ENCODE measurements around the gene CLEC9A.

The CLEC9A gene

DNA sequence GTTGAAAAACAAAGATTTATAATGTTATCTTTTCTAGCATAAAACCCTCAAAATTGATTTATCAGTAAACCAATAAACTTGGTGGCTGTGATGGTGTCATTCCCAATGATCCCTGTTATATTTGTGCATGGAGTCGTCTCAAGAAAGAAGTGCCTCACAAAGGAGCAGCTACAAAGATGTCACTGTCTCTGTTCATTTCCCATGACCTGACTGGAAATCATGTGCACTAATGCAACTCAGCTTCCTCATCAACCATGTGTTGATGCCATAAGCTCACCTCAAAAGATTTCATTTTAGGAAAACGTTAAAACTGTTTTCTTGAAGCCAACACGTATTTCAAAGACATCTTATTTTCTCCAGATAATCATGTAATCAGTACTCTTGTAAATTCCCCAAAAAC is 39.5 kb downstream of the CLEC9A start:
- no peak for DNase-seq (ENCODE audit: low read depth)
- TF ChIP-seq CTCF (IDR thresholded peaks at IDR 0.05; ENCODE audit: control insufficient read depth, extremely low read depth, insufficient read depth), result no peak
- H3K4me3 ChIP-seq (ENCODE audit: low read depth, low read length), result no peak overlapping the region

DNA sequence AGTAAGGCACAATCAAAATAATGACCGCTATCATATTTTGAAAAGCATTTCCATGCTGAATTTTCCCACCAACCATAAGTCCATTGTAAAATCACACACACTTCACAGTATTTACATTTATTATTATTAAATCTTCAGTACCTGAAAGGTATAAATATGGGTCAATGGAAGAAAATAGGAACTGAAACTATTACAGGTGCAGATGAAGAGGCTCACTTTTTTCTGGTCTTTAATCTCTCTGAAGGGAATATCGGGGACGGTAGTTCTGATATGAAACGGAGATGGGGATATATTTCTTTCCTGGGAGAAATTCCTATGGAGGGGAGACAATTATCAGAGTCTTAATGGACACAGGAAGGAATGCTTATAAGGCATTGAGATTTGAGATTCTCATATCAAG is 39.9 kb downstream of the CLEC9A start:
- no peak for DNase-seq (ENCODE audit: low read depth)
- H3K4me3 ChIP-seq (ENCODE audit: low read depth, low read length), result no peak overlapping the region
- TF ChIP-seq CTCF (IDR thresholded peaks at IDR 0.05; ENCODE audit: control insufficient read depth, extremely low read depth, insufficient read depth), result no peak

DNA sequence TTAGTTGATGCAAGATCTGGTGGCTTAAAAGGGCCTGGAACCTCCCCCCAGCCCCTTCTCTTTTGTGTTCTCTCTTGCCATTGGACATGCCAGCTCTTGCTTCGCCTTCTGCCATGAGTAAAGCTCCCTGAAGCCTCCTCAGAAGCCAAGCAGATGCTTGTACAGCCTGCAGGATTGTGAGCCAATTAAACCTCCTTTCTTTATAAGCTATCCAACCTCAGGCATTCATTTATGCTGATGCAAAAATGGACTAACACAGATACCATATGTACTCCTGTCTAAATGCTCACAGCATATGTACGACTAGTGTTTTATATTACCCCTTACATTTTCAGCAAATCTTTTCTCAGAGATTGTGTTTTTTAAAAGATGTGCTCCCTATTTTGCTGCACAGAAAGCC is 41.6 kb downstream of the CLEC9A start:
- TF ChIP-seq CTCF (IDR thresholded peaks at IDR 0.05; ENCODE audit: control insufficient read depth, extremely low read depth, insufficient read depth), result no peak
- DNase-seq (ENCODE audit: low read depth), result no peak
- H3K4me3 ChIP-seq (ENCODE audit: low read depth, low read length), result no peak overlapping the region

DNA sequence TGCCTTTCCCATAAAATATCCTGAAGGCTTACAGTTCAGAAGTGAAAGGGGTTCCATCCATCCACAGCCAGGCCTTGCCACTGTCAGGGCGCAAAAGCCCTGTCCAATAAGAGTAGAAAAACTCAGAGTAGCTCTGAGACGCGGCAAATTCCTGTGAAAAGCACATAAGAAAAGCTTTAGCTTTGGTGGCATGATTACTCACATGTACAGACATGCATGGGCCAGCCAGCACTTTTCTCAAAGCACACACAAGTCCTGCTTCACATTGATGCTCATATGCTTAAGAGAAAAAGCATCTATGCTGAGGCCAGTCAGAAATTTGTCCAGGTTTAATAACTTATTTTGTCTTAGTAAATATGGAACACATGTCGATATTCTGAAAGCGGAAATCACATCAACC is 42.8 kb downstream of the CLEC9A start:
- no peak for TF ChIP-seq CTCF (IDR thresholded peaks at IDR 0.05; ENCODE audit: control insufficient read depth, extremely low read depth, insufficient read depth)

GRCh38 chr12:10075451-10075850 is 45.0 kb downstream of the CLEC9A start:
- TF ChIP-seq CTCF (IDR thresholded peaks at IDR 0.05; ENCODE audit: control insufficient read depth, extremely low read depth, insufficient read depth), result no peak
- no peak overlapping the region for H3K4me3 ChIP-seq (ENCODE audit: low read depth, low read length)
- DNase-seq (ENCODE audit: low read depth), result no peak

More for the DNA sequence above, 42.8 kb downstream of the CLEC9A start:
- no peak for DNase-seq (ENCODE audit: low read depth)
- H3K4me3 ChIP-seq (ENCODE audit: low read depth, low read length), result no peak overlapping the region

- TF ChIP-seq CTCF (IDR thresholded peaks at IDR 0.05; ENCODE audit: control insufficient read depth, extremely low read depth, insufficient read depth), result no peak
Measured at GRCh38 chr12:10082117-10082874, 51.8 kb downstream of the CLEC9A start.

DNA sequence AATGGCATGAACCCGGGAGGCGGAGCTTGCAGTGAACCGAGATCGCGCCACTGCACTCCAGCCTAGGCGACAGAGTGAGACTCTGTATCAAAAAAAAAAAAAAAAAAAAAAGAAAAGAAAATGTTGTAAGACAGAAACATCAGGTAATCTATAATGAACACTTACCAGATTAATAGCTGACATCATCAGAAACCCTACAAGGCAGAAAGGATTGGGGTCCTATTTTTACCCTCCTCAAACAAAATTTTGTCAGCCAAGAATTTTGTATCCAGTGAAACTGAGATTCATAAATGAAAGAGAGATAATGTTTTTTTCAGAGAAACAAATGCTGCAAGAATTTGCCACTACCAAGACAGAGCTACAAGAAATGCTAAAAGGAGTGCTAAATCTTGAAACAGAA is 54.3 kb downstream of the CLEC9A start:
- DNase-seq (ENCODE audit: low read depth), result no peak

More at GRCh38 chr12:10082117-10082874, 51.8 kb downstream of the CLEC9A start:
- H3K4me3 ChIP-seq (ENCODE audit: low read depth, low read length), result no peak overlapping the region
- DNase-seq (ENCODE audit: low read depth), result no peak

More for the DNA sequence above, 54.3 kb downstream of the CLEC9A start:
- H3K4me3 ChIP-seq (ENCODE audit: low read depth, low read length), result no peak overlapping the region
- no peak for TF ChIP-seq CTCF (IDR thresholded peaks at IDR 0.05; ENCODE audit: control insufficient read depth, extremely low read depth, insufficient read depth)
